ENCODE data around the gene MED10.
"Not testable (repeated sequence)": the region's sequence is repeated elsewhere in the genome, so short reads cannot be mapped to it uniquely, and the experiment has no call there.

The MED10 gene

GRCh38 chr5:6372251-6373080, 5.9 kb downstream of the MED10 start:
- DNase-seq = no peak

DNA sequence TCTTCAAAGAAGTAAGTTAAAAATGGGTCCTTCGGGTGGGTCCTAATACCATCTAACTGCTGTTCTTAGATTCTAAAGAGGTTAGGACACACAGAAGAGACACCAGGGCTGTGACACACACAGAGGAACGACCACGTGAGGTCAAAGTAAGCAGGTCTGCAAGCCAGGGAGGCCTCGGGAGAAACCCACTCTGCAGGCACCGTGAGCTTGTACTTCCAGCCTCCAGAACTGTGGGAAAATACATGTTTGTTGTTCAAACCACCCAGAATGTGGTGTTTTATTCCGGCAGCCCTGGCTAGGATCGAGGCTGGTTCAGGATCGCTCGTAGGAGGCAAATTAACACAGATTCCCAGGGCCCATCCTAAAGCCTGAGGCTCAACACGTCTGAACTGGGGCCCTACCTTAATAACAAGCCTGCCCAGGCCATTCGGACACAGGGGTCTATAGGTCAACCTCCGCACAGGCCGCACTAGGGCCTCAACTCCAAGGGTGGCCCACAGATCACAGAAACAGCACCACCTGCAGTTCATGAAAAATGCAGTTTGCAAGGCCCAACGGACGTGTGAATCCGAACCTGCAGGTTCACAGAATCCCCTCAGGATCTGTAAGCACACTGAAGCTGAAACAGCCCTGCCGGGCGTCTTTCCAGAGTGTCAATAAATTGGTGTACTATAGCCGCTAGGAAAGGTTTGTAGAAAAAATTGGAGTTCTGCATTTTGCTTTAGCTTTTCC, 7.1 kb downstream of the MED10 start:
- no peak for DNase-seq

DNA sequence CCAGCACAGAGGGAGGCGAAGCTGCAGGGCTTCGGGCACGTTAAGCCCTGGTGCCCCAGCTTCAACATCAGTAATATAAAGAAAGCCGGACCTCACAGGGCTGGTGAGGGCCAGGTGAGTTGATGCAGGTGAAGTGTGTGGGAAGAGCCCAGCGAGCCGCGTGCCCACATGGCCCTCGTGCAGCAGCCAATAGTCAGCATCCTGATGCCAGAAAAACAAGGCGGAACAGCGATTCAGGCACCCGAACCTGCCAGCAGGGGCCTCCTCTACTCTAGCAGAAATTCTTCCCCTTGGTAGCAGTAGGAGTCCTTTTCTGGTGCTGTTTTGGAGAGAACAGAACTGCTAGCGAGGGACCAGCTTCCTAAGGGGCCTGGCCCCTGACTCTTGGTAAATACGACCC, 7.8 kb downstream of the MED10 start:
- DNase-seq = no peak

DNA sequence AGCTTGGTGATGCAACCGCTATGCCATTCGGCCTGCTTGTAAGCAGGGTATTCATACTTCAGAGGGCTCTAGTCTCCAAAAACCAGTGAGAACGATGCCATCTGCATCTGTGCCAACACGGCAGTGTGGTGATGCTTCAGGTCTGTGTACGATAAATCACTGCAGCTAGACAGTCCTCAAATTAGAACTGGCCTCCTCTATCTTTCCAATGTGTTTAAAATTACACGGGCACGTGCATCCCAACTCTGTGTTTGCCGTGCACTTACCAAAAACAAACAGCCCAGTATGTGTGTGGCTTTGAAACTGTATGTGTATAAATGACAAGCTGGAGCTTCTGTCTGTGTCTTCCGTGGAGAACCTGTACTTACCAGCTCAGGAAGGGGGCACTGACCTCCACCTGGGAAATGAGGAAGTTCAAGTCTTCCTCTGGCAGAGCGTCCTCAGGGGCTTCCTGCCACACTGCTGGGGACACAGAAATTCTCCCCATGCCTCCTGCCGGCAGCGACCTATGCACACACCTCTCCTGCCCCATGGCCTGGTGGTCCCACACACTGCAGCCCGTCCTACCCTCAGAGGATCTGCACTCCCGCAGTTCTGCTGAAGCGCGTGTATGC, 12.3 kb downstream of the MED10 start:
- DNase-seq = no peak

- DNase-seq = no peak
Measured at GRCh38 chr5:6365142-6365976, 13.0 kb downstream of the MED10 start.

DNA sequence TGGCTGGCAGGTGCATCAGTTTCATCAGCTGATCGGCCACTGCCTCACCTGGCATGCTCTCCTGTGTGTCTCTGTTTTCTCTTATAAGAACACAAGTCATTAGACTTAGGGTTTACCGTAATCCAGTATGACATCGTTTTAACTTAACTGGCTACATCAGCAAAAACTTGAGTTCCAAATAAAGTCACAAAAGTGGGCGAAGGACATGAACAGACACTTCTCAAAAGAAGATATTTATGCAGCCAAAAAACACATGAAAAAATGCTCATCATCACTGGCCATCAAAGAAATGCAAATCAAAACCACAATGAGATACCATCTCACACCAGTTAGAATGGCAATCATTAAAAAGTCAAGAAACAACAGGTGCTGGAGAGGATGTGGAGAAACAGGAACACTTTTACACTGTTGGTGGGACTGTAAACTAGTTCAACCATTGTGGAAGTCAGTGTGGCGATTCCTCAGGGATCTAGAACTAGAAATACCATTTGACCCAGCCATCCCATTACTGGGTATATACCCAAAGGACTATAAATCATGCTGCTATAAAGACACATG, 14.8 kb downstream of the MED10 start:
- not testable (repeated sequence) for DNase-seq

GRCh38 chr5:6362846-6363245, 15.5 kb downstream of the MED10 start:
- DNase-seq = no peak

DNA sequence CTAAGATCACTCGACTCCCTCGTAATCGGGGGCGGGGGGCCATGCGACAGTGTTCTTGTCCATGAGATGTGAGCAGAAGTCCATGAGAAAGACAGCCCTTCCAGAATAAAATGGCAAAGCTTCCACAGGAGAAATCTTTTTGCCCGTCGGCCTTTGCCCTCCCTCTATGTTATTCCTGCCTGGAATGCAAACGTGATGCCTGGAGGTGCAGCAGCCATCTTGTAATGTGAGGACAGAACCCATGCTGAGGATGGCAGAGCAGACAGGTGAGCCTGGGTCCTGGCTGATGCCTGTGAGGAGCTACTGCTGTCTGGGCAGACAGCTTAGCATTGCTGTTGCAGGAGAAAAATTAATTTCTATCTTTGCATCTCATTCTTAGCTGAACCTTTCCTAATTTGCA, 17.2 kb downstream of the MED10 start:
- no peak for DNase-seq

- no peak for DNase-seq
Measured at GRCh38 chr5:6360323-6361072, 17.8 kb downstream of the MED10 start.

DNA sequence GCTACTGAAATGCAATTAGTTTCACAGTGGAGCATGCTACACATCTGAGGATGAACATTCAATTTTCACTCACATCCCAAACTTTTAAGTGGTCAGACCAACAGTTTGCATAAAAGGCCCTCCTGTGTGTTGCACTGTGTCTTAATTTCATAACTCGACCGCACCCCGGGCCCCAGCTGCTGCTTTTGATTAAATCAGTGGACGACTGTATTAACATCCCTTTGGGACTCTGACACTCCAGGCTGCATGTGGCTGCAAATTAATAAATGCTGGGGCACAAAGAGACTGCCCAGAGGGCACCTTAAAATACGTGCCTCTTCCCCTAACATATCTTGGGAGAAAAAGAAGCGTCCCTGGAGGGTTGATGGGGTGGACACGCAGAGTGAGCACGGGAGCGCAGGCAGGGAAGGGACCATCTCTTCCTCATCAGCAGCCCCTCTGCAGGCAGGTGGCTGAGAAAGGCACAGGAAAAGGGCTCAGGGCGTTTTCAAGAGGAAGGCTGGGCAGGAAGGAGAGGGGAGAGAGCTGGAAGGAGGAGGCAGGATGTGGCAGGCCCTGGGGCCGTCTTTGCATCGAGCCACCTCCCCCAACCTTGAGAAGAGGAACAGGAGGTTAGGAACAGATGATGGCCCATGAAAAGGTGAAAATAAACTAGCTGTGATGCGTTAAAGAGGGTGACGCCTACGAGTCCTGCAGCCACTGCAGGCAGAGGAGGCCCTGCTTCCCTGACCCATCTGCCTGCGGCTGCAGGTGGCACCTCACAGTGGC, 18.6 kb downstream of the MED10 start:
- no peak for DNase-seq

DNA sequence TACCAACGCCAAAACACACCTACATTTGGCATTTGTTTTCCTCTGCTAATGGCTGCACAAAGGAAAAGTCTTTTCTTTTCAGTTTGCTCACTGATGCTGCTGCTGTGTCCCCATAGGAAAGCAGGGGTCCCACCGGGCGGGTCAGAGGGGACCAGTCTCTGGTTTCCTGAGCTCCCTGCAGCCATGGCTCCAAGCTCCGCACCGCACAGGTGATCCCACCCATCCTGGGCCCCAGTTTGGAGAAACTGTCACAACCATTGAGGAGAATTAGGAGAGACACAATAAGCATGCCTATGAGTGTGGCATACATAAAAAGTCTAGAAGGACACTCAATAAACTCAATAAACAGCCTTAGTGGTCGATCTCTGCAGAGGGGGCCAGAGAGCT, 19.9 kb downstream of the MED10 start:
- DNase-seq = no peak

DNA sequence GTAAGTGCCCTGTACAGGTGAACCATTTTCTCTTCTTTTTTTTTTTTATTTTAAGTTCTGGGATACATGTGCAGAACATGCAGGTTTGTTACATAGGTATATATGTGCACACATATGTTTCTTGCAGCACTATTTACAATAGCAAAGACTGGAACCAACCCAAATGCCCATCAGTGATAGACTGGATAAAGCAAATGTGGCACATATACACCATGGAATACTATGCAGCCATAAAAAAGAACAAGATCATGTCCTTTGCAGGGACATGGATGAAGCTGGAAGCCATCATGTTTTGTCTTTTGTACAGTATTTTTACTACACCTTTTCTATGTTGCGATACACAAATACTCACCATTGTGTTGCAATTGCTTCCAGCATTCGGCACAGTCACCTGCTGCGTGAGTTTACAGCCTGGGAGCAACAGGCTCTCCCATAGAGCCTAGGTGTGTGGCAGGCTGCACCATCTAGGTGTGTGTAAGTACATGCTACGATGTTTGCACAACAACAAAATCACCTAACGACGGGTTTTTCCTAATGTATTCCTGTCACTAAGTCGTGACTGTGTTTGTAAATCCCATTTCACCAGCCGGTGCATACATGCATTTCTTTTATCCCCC, 20.4 kb downstream of the MED10 start:
- not testable (repeated sequence) for DNase-seq

GRCh38 chr5:6356578-6357164, 21.7 kb downstream of the MED10 start:
- DNase-seq = no peak

DNA sequence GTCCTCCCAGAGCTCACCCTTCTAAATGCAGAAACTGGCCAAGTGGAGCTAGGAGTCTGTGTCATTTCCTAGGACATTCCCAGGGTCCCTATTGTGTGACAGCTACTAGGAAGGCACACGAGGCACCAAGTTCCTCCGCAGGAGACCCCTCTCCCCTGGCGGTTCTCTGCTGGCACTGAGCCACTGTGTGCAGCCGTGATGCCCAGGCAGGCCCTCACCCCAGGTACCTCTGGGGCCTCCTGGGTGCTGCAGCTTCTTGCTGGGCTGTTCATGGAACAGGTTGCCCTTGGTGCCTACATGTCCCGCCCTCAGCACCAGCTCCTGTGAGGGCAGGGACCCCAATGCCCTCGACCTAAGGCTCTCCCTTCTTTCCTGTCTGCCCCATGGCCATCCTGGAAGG, 23.1 kb downstream of the MED10 start:
- DNase-seq = no peak

DNA sequence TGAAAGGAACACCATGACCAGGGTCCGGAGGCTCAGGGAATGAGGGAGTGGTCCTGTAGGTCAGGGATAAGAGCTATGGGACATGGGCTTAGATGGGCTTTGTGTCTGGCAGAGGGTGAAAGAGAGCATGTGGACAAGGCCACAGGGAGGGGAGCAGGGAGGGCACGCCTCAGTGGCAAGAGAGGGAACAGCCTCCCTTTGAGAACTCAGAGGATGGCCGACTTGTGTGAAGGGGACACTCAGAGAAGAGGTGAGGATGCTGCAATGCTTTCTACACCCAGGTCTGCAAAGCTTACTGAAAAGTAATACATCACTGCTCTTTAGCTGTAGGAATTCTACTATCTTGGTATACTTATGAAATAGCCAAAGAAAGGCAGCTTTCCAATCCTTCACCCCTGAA, 23.5 kb downstream of the MED10 start:
- no peak for DNase-seq

GRCh38 chr5:6353602-6354302, 24.6 kb downstream of the MED10 start:
- no peak for DNase-seq

DNA sequence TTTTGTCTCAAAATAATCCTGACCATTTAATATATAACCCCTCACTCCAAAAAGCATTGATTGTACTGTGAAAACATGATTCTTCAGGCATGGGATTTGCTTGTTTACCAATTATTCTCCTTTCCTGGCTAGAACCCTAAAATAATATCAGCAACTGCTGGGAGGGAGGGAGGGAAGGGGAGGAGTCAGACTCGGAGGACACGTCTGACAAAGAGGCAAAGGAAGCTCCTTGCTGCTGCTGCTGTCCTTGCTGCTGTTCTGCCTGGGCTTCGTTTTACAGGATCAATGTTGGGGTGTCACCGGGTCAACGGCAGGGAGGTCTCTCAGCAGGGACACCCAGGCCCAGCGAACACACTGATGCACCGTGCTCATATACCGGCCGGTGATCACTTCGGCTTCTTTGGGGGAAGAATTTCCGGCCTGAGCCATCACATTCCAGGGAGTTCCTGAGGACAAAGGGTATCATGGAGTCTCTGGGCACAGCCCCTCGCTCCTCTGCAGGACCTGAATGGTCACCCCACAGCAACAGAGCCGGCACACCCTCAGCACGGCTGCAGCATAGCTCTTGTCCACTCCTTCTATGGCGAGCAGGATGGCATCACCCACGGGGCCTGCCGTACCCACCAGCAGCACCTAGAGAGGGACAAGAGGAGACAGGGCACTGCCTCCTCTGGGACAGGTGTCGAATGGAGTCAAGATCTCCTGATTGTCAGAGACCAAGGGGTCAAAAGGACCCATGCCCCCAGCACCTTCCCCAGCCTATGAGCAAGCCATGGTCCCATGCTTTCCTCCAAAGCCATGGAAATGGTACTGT, 27.9 kb downstream of the MED10 start:
- DNase-seq = no peak

DNA sequence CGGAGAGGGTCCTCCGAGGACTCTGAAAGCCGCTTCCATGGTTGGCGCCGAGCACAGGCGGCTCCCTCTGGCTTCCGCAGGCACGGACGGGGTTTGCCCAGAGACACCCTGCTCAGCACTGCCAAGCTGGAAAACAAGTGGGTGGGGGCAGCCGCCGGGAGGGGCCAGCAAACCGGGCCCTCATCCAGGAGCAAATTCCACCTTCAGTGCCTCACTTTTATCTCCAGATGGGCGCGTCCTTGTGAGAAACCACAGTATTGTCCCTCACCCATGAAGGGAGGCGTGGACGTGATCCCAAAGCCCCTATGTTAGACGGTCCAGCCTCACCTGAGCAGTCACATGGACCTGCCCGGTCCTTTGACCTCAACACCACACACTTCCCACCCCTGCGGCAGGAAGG, 29.0 kb downstream of the MED10 start:
- DNase-seq = no peak
